ENCODE results near the gene PODXL2. TPM values are rescaled to one million over a fixed set of nuclear protein-coding genes. Genes with fewer than 3 reads are reported as not detected.
"Not testable (repeated sequence)": the region's sequence is repeated elsewhere in the genome, so short reads cannot be mapped to it uniquely, and the experiment has no call there.

Gene PODXL2
- total and polyA plus RNA-seq, 2 experiments from 2014 or later, result 18.4 to 57.6 TPM

DNA sequence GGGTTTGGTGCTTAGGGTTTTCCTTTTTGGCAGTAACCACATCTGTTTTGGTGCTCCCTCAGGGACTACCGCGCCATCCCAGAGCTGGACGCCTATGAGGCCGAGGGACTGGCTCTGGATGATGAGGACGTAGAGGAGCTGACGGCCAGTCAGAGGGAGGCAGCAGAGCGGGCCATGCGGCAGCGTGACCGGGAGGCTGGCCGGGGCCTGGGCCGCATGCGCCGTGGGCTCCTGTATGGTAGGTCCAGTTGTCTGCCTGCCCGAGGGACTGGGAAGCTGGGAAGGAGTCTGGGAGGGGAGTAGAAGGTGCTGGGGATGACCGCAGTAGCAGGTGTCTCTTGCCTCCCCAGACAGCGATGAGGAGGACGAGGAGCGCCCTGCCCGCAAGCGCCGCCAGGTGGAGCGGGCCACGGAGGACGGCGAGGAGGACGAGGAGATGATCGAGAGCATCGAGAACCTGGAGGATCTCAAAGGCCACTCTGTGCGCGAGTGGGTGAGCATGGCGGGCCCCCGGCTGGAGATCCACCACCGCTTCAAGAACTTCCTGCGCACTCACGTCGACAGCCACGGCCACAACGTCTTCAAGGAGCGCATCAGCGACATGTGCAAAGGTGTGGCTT is 24.3 kb upstream of the PODXL2 start (continued):
- TF ChIP-seq, protein P1, sequence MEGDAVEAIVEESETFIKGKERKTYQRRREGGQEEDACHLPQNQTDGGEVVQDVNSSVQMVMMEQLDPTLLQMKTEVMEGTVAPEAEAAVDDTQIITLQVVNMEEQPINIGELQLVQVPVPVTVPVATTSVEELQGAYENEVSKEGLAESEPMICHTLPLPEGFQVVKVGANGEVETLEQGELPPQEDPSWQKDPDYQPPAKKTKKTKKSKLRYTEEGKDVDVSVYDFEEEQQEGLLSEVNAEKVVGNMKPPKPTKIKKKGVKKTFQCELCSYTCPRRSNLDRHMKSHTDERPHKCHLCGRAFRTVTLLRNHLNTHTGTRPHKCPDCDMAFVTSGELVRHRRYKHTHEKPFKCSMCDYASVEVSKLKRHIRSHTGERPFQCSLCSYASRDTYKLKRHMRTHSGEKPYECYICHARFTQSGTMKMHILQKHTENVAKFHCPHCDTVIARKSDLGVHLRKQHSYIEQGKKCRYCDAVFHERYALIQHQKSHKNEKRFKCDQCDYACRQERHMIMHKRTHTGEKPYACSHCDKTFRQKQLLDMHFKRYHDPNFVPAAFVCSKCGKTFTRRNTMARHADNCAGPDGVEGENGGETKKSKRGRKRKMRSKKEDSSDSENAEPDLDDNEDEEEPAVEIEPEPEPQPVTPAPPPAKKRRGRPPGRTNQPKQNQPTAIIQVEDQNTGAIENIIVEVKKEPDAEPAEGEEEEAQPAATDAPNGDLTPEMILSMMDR (conservative IDR thresholded peaks at IDR 0.05; ENCODE audit: low read depth in 2 of 2), result no peak
- TF ChIP-seq POLR2AphosphoS5 (IDR thresholded peaks at IDR 0.05; ENCODE audit: low read depth) (no peak), STAT1 (IDR thresholded peaks at IDR 0.05; ENCODE audit: unreplicated experiment) (no peak), EZH2phosphoT487 (IDR thresholded peaks at IDR 0.05; ENCODE audit: unreplicated experiment) (no peak), ZNF331 (CRISPR knock-in tag; IDR thresholded peaks at IDR 0.05; ENCODE audit: low read depth) (no peak)
- TF ChIP-seq, protein P2, sequence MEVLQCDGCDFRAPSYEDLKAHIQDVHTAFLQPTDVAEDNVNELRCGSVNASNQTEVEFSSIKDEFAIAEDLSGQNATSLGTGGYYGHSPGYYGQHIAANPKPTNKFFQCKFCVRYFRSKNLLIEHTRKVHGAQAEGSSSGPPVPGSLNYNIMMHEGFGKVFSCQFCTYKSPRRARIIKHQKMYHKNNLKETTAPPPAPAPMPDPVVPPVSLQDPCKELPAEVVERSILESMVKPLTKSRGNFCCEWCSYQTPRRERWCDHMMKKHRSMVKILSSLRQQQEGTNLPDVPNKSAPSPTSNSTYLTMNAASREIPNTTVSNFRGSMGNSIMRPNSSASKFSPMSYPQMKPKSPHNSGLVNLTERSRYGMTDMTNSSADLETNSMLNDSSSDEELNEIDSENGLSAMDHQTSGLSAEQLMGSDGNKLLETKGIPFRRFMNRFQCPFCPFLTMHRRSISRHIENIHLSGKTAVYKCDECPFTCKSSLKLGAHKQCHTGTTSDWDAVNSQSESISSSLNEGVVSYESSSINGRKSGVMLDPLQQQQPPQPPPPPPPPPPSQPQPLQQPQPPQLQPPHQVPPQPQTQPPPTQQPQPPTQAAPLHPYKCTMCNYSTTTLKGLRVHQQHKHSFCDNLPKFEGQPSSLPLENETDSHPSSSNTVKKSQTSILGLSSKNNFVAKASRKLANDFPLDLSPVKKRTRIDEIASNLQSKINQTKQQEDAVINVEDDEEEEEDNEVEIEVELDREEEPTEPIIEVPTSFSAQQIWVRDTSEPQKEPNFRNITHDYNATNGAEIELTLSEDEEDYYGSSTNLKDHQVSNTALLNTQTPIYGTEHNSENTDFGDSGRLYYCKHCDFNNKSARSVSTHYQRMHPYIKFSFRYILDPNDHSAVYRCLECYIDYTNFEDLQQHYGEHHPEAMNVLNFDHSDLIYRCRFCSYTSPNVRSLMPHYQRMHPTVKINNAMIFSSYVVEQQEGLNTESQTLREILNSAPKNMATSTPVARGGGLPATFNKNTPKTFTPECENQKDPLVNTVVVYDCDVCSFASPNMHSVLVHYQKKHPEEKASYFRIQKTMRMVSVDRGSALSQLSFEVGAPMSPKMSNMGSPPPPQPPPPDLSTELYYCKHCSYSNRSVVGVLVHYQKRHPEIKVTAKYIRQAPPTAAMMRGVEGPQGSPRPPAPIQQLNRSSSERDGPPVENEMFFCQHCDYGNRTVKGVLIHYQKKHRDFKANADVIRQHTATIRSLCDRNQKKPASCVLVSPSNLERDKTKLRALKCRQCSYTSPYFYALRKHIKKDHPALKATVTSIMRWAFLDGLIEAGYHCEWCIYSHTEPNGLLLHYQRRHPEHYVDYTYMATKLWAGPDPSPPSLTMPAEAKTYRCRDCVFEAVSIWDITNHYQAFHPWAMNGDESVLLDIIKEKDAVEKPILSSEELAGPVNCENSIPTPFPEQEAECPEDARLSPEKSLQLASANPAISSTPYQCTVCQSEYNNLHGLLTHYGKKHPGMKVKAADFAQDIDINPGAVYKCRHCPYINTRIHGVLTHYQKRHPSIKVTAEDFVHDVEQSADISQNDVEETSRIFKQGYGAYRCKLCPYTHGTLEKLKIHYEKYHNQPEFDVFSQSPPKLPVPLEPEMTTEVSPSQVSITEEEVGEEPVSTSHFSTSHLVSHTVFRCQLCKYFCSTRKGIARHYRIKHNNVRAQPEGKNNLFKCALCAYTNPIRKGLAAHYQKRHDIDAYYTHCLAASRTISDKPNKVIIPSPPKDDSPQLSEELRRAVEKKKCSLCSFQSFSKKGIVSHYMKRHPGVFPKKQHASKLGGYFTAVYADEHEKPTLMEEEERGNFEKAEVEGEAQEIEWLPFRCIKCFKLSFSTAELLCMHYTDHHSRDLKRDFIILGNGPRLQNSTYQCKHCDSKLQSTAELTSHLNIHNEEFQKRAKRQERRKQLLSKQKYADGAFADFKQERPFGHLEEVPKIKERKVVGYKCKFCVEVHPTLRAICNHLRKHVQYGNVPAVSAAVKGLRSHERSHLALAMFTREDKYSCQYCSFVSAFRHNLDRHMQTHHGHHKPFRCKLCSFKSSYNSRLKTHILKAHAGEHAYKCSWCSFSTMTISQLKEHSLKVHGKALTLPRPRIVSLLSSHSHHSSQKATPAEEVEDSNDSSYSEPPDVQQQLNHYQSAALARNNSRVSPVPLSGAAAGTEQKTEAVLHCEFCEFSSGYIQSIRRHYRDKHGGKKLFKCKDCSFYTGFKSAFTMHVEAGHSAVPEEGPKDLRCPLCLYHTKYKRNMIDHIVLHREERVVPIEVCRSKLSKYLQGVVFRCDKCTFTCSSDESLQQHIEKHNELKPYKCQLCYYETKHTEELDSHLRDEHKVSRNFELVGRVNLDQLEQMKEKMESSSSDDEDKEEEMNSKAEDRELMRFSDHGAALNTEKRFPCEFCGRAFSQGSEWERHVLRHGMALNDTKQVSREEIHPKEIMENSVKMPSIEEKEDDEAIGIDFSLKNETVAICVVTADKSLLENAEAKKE (CRISPR knock-in tag; IDR thresholded peaks at IDR 0.05), result no peak

GRCh38 chr3:127605547-127605946 is 23.4 kb upstream of the PODXL2 start:
- not testable (repeated sequence) for DNase-seq (ENCODE audit: low spot score); H3K27ac ChIP-seq (ENCODE audit: low read depth); H2AFZ ChIP-seq; H3K4me3 ChIP-seq; ATAC-seq; H3K4me1 ChIP-seq (ENCODE audit: insufficient read depth); H3K4me3 Mint-ChIP-seq; H3F3A ChIP-seq (replicated peaks; ENCODE audit: low read depth); H3K9me3 Mint-ChIP-seq; H3K4me2 ChIP-seq; H3K27me3 Mint-ChIP-seq (ENCODE audit: insufficient read depth, low read depth, poor library complexity); H3K27me3 ChIP-seq (ENCODE audit: insufficient read depth); H3K9me2 ChIP-seq (ENCODE audit: insufficient read depth); H3K27ac Mint-ChIP-seq
- Histone ChIP-seq H3K79me2 (replicated peaks; ENCODE audit: insufficient read depth) (peaks cover 45% of the 10 kb centered on the region), H4K20me1 (replicated peaks; ENCODE audit: insufficient read depth) (peaks cover 42% of the 10 kb centered on the region), H3K36me3 (ENCODE audit: insufficient read depth) (peaks cover 75% of the 10 kb centered on the region)
- Mint-ChIP-seq H3K4me1 (peaks cover 13% of the 10 kb centered on the region; the same call in 2 of the 3 replicates), H3K36me3 (ENCODE audit: low read depth) (peaks cover 98% of the 10 kb centered on the region)
